GM13976 (cell line): ENCODE results near the gene MLLT10.

ENCODE experiments used
- DNase-seq: peaks from one replicate; pipeline ENCODE4 v3.0.0; 2012; ENCODE audit warnings: low spot score
- CTCF ChIP-seq: IDR thresholded peaks from 2 replicates; pipeline ENCODE4 v1.5.1; 2012; ENCODE audit warnings: borderline replicate concordance, mild to moderate bottlenecking; ENCODE audit not compliant: insufficient read depth; ENCODE audit errors: extremely low read depth, missing control alignments, control extremely low read depth
- in situ Hi-C: fragments of 300-500 bp; cut with MboI; formaldehyde crosslinking; loops from one replicate; pipeline ENCODE4 v1.12.0; 2022; ENCODE audit warnings: low sequenced_read_pairs, mixed read lengths, inconsistent platforms; ENCODE audit not compliant: unreplicated experiment

The MLLT10 gene

GRCh38 chr10:21511946-21512572 lies 22.0 kb upstream of the MLLT10 start:
- in situ Hi-C loops: loop anchor here (25.0 kb wide), 1 partner anchor 425 kb away; no protein-coding TSS in a partner anchor
- no peak for TF ChIP-seq CTCF
- no peak for DNase-seq

DNA sequence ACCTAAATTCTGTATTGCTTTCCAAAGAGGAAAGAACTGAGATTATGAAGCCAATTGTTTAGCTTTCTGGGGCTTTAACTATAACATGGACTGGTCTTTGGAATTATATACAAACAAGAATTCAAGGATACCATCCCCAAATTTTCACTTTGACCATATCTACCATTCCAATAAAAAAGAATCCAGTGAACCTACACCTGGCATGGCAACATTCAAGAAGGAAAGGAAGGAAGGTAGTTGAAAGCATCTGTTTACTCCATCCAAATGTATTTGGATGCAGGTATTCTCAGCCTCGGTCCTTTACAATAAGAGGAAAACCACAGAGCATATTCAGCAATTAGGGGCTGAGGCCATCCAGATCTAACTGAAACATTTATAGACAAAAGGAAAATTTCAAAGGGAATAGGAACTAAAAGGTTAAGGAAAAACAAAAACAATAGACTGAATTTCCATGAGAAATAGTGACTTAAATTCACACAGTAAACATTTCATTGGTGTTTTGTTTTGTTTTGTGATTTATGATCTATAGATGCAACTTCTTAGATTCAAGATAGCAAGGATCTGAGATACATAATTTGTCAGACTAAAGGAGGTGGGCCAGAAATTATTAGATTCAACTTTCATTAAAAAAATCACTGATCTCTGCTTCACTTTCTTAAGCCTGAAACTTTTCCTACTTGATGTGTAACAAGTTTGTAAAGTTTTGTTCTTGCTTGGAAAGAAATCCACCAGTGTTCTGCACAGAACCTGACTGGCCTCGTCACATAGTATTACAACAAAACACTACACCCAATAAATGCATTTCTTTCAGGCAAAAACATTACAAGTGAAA lies 21.2 kb upstream of the MLLT10 start:
- DNase-seq: no peak
- in situ Hi-C loops: loop anchor here (25.0 kb wide), 1 partner anchor 425 kb away; no protein-coding TSS in a partner anchor
- no peak for TF ChIP-seq CTCF

GRCh38 chr10:21513405-21513788 lies 20.6 kb upstream of the MLLT10 start:
- no peak for DNase-seq
- in situ Hi-C loops: loop anchor here (25.0 kb wide), 1 partner anchor 424 kb away; no protein-coding TSS in a partner anchor
- no peak for TF ChIP-seq CTCF

- DNase-seq: no peak
- in situ Hi-C loops: loop anchor here (25.0 kb wide), 1 partner anchor 423 kb away; no protein-coding TSS in a partner anchor
- no peak for TF ChIP-seq CTCF
Observed at GRCh38 chr10:21514129-21514817, 19.8 kb upstream of the MLLT10 start.

GRCh38 chr10:21514818-21515351 lies 19.1 kb upstream of the MLLT10 start:
- in situ Hi-C loops: loop anchor here (25.0 kb wide), 1 partner anchor 422 kb away; no protein-coding TSS in a partner anchor
- TF ChIP-seq CTCF: no peak
- no peak for DNase-seq
